ENCODE measurements around the gene MADD.
"Not testable (repeated sequence)": the region's sequence is repeated elsewhere in the genome, so short reads cannot be mapped to it uniquely, and the experiment has no call there.

Gene MADD

DNA sequence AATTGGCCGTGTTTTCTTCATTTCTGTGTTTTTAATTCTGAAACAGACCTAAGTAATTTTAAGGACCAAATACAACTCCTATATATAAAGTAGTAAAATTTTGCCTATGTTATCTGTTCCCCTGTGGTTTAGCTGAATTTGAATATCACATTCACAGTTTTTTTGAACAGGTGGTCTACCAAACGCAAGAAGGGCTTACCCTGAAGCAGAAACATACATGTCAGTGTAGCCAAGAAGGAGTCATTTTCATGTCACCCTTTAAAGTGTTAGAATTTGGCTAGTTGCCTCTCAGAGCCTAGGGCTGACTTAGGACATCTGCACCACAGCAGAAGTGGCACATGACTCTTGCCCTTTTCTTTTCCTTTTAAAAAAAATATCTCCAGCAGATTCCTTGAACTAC lies 48.2 kb downstream of the MADD start:
- DNase-seq (ENCODE audit: low read depth in 3 of 3), result no peak

DNA sequence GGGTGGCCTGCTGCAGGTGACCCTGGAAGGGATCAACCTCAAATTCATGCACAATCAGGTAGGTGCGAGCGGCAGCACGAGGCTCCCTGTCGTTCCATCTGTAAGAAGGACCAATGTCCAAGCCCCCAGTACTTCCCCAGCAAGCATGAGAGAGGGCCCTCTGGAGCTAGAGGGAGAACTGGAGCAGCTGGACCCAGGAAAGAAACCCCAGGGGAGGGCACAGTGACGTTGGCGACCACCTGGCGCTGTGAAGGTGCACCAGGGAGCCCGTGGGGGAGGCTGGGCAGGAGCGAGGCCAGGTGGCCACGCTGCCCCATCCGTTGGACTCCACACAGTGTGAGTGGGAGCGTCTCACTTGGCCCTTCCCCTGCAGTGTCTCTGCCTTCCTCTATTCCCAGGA lies 54.6 kb downstream of the MADD start:
- DNase-seq (ENCODE audit: low read depth in 3 of 3), result no peak

DNA sequence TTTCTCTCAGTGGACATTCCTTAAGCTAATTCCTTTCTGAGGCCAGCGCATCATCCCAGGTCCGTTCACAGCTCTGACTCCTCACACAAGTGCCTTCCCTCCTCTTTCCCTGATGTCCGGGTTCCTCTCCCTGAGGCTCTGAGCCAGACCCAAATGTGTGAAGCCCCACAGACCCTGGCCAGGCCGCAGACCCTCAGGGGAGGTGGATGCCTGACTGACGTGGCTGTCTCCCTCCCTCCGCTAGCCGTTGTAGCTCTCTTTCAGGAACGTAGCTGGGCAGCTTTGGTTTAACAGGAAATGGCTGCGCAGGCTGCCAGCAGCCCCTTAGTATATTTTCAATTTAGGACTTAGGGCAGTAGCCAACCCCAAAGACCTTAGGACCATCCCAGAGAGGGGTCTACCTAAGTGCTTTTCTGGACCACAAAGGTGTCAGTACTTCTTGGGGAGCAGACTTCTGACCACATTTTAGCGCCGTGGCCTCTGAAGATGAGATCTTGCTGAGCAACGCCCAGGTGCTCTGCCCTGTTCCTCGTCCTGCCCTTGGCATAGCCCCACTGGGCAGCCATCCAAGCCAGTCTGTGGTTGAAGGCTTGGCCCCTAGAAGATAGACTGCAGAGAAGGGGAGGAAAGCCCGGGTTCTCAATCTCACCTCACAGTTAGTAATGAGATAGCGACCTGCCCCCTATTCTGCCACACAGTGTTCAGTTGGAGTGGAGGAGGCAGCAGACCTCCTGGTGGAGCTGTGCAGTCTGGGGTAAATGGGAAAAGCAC lies 55.5 kb downstream of the MADD start:
- no peak for DNase-seq (ENCODE audit: low read depth in 3 of 3)

DNA sequence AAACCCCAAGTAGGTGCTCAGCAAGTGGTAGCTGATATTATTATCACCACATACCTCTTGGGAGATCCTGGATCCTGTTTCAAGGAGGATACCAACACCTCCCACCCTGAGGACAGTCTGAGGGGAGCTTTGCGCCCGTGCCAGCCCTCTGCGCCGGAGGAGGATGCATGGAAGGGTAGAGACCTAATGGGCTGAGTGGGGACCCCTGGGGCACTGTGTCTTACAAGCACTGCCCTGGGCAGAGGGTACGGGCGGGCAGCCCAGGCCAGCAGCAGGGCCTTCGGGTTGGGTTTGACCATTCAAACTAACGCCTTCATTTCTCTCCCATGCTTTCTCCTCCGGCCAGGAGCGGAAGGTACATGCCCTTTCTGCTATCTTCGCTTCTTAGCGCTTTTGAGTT lies 56.3 kb downstream of the MADD start:
- DNase-seq (ENCODE audit: low read depth in 3 of 3), result no peak

DNA sequence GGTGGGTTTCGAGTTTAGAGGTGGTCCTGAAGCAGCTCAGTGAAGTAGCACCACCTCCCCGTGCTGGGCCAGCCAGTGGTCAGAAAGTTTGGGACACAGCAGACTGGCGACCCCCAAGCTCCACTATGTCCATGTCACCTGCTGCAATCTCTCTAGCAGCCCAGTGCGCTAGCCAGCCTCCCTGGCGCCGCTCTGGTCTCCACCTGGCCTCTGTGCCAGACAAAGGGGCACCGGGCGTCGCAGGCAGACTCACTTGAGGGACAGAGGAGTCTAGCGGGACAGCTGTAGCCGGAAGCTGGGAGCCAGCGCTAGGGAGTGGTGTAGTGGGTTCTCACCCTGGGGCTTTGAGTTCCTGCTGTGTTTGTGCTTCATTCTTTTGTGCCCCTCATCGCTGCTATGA lies 57.1 kb downstream of the MADD start:
- no peak for DNase-seq (ENCODE audit: low read depth in 3 of 3)

DNA sequence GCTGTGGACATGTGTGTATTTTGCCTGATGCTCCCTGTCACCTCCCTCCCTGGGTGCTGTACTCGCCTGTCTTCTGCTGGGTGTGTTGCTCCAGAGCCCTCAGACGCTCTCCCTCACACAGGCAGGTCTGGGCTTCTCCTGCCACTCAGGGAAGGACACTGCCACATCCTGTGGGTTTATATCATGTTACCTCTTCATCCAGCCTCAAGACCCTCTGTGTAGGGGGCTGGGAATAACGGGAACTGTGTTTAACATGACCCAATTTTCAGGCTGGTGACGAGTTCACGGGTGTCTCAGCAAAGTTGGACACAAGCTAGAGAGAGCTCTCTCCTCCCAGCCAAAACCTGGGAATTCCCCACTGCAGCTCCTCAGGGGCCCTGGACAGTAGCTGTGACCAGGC lies 58.0 kb downstream of the MADD start:
- no peak for DNase-seq (ENCODE audit: low read depth in 3 of 3)

DNA sequence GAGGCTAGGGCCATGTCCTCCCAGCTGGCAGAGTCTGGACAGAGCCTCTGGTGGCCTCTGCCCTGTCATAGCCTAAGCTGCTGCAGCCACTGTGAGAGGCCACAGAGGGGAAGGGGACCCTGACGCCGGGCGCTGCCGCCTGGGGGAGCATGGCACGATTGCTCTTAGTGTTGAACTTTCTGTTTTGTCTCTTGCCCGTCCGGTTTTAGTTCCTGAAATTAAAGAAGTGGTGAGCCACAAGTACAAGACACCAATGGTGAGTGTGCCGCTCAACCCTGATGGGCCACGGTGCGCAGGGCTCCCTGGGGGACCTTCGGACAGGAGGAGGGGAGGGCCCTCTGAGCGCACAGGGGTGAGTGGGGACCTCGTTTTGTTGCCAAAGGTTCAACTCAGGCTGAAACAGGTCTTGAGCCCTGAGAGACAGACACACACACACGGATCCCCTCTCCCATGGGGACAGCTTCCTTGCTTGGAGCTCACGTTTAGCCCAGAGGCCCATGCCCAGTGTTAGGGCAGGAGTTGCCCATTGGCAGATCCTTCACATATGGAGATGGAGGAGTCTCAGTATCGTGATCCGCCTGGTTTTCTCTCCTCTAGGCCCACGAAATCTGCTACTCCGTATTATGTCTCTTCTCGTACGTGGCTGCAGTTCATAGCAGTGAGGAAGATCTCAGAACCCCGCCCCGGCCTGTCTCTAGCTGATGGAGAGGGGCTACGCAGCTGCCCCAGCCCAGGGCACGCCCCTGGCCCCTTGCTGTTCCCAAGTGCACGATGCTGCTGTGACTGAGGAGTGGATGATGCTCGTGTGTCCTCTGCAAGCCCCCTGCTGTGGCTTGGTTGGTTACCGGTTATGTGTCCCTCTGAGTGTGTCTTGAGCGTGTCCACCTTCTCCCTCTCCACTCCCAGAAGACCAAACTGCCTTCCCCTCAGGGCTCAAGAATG lies 58.8 kb downstream of the MADD start:
- DNase-seq (ENCODE audit: low read depth in 3 of 3), result no peak

DNA sequence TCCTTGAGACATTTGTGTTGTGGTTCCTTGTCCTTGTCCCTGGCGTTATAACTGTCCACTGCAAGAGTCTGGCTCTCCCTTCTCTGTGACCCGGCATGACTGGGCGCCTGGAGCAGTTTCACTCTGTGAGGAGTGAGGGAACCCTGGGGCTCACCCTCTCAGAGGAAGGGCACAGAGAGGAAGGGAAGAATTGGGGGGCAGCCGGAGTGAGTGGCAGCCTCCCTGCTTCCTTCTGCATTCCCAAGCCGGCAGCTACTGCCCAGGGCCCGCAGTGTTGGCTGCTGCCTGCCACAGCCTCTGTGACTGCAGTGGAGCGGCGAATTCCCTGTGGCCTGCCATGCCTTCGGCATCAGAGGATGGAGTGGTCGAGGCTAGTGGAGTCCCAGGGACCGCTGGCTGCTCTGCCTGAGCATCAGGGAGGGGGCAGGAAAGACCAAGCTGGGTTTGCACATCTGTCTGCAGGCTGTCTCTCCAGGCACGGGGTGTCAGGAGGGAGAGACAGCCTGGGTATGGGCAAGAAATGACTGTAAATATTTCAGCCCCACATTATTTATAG lies 59.6 kb downstream of the MADD start:
- DNase-seq (ENCODE audit: low read depth in 3 of 3), result no peak

DNA sequence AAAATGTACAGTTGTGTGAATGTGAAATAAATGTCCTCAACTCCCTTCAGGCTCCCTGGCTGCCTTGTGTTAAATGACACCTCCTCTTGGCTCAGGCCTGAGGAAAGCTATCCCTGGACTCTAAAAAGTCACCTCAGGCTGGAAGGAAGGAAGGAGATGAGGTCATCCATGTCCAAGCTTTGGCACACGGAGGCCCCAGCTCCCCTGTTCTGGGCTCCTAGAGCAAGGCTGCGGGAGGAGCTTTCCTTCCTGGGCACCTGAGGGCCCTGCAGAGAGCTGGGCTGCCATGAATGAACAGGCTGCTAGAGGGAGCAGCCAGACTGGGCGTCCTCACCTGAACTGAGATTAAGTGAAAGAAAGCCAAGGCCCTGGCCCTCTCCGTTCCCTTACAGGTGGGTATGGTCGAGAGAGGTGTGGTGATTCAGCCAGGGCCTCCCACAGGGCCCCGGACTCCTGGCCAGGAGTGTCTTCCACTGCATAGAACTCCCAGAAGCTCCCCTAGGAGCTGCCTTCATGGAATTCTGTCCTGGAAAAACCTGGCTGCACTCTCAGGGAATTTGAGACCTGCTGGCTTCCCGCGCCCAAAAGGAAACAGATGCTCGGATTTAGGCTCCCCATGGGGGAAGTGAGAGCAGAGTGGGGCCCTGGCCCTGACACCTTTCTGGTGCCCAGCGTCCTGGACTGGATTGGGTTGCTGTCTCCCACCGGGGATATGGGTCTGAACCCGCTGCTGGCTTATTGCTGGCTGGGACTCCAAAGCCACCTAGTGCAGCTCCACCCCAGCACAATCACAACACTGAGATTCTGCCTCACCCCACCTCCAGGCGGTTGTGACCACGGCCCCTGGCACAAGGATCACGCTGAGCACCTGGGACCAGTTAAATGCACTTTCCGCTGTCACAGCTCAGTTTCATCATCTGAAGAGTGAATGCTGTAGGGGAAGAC lies 60.3 kb downstream of the MADD start:
- no peak for DNase-seq (ENCODE audit: low read depth in 3 of 3)

DNA sequence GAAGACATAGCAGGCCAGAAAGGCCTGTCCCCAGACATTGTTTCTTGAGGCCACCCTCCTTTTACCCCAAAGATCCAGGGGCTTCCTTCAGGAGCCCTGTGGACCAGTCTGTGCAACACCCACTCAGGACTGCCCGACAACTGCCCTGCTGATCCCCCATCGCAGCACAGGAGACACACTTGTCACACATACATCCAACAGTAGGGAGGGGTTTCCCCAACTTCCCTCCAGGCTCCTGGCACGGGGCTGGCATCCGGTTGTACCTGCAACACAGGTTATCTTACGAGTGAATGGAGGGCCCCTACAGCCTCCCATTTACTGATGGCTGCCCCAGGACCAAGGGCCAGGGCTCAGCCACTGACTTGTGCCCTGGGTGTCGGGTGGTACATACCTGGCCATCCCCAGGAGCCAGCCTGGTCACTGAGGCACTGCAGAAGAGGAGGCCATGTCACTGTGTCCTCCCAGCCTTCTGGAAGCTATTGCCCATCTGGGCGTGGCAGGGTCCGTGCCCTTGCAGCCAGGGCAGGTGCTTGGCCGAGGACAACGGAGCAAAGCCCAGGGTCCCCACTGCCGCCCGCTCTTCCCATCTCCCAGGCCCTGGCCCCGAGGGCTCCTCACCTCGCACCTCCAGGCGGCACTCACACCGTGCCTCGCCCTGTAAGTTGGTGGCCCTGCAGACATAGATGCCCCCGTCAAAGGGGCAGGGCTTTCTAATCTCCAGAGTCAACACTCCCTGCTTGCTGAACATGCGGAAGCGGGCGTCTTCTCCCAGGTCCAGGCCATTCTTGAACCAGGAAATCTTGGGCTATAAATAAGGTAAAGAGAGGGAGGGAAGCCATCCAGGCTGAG lies 61.7 kb downstream of the MADD start:
- DNase-seq (ENCODE audit: low read depth in 3 of 3), result no peak

DNA sequence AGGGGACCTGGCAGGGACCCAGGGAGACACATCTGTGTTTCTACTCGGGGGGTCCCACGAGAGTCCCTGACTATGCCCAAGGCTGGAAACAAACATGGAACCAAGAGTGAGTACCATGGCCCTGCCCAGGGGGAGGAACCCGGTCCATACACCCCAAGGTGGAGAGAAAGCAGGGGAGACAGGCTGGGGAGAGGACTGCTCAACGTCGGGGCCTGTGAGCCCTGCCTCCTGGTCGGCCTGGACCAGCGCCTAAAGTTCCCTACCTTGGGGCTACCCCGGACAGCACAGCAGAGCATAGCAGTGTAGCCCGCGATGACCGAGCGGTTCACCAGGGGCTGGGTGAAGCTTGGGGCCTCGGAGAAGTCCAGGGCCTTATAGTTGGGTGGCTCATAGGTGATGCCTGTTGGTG lies 62.4 kb downstream of the MADD start:
- no peak for DNase-seq (ENCODE audit: low read depth in 3 of 3)

DNA sequence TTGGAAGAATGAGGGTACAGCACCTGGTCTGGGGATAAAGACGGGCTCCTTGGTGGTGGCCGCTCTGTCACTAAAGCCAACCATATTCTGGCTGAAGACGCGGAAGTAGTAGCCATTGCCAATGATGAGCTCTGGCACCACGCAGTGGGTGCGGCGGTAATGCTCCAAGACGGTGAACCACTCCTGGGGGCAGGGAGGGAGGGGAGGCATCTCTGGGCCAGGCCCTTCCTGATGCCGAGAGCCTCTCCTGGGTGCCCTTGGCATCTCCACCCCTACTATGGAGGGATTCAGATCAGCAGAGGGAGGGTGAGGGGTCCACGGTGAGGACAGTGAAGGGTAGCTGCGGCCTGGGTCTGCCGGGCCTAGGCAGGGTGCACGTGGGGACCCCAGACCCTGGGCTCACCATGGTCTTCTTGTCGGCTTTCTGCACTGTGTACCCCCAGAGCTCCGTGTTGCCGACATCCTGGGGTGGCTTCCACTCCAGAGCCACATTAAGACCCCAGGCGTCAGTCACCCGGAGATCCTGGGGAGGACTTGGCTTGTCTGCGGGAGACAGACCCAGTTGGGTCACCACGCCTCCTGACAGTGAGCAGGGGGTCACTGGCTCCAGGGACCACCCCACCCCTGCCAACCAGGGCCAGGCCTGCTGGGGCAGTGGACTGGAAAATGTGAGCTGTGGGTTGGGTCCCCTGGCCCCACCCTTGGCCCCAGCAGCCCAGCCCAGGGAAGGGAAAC lies 63.0 kb downstream of the MADD start:
- DNase-seq (ENCODE audit: low read depth in 3 of 3), result no peak

DNA sequence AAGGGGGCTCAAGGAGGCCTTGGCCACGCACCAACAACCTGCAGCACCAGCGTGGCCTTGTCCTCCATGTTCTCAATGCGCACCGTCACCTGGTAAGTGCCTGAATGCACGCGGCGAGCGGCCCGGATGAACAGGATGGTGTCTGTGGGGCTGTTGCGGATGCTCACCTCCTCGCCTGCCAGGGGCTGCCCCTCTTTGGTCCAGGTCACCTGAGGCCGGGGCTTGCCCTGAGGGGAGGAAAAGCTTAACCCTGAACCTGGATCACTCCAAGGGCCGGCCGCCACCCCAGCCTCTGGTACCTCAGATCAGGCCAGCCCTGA lies 63.6 kb downstream of the MADD start:
- DNase-seq (ENCODE audit: low read depth in 3 of 3), result no peak

DNA sequence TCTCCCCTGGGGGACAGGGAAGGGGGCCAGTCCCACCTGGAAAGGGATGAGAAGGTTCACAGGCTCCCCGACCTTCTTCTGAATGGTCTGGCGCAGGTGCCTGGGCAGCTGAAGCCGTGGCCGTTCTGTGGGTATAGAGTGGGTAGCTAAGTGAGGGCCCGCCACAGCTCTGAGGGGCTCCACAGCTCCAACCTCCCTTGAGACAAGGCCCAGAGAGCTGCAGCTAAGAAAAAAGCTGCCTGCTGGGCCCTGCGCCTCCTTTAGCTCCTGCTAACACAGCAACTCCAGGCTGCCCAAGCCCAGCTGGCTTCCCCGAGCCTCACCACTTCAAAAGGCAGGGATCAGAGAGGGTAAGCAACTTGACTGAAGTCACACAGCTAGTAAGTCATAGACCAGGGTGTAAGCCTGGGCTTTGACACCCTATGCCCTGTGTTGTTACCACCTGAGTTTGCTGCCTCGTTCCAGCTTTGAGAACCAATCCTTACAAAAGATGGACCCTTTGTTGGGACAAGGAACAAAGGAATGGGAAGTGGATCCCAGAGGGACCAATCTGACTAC lies 64.0 kb downstream of the MADD start:
- DNase-seq (ENCODE audit: low read depth in 3 of 3), result no peak

DNA sequence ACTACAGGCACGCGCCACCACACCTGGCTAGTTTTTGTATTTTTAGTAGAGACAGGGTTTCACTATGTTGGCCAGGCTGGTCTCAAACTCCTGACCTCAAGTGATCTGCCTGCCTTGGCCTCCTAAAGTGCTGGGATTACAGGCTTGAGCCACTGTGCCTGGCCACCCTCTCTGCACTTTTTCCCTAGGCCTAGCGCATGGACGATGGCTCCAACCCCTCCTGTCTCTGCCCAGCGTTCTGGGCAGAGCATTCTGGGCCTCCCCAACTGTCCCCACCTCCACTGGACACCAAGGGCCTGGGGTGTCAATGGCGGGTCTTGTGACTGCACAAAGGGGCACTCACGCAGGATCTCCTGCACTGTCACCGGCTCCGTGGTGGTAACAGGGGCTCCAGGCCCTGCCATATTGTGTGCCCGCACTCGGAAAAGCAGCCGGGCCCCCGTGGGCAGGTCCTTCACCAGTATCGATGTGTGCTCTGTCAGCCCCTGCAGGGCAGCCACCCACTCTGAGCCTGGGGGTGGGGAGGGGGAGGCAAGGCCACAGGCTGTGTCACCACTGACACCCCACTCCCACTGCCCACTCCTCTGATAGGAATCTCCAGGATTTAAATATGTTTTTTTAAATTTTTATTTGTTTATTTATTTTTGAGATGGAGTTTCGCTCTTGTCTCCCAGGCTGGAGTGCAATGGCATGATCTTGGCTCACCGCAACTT lies 64.9 kb downstream of the MADD start:
- DNase-seq (ENCODE audit: low read depth in 3 of 3), result not testable (repeated sequence)

DNA sequence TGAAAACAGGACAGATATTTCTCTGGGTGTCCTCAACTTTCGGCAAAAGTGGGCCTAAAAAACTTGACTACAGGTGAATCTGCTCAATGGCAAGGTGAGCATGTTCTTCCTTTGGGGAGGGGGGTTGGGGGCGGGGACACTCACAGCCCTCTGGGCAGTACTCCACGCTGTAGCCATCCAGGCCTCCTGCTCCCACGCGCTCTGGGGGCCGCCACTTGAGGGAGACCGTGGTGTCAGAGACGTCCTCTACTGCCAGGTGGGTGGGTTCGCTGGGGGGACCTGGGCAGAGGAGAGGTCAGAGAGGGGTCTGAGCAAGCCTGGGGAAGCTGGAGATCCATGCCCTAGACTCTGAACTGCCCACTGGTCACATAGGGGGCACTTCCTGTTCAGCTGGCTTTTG lies 65.8 kb downstream of the MADD start:
- DNase-seq (ENCODE audit: low read depth in 3 of 3), result no peak

DNA sequence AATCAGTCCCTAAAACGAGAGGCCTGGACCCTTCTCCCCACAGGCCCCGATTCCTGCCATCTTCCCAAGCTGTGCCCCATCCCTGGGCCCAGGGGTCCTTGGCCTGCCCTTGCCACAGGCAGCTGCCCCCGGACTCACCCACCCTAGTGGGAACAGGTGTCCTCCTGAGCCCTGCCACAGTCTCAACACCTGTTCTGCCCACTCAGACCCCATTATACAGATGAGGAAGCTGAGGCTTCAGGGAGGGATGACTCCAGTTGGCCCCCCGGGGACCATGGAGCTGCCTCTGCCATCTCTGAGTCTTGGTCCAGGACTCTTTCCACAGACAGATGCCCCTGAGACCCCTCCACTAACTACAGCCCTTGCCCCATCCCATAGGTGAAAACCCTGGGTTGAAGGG lies 66.7 kb downstream of the MADD start:
- DNase-seq (ENCODE audit: low read depth in 3 of 3), result no peak

DNA sequence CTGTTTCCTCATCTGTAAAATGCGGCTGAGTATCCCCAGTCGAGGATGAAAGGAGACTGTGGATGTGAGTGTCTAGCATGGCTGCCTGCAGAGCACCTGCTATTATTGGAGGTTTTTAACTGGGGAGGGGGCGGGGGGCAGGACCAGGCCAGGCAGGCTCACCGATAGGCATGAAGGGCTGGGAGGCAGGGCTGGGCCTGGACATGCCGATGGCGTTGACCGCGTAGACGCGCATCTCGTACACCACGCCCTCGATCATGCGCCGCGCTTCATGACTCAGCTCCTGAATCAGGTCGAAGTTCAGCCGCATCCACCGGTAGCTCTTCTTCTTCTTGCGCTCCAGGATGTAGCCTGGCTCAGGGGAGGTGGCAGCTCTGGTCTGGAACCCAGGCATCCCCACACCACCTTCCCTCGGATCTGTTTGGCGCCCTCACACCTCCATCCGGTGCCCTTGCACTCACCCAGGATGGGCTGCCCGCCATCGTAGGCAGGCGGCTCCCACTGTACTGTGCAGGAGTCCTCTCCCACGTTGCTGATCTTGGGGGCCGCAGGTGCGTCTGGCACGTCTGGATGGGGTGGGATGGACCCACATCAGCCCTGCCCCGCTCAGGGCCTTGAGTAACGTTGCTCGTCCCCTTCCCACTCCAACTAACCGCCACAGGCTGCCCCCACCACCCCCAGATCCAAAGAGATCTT lies 67.4 kb downstream of the MADD start:
- DNase-seq (ENCODE audit: low read depth in 3 of 3), result no peak

All from stimulated activated CD4-positive, alpha-beta T cell treated with anti-CD3 and anti-CD28 coated beads, TNF-alpha, amount 100 ng/mL, for 48 hours (primary cell).